ENCODE measurements around the gene TMEM222. TPM values are rescaled to one million over a fixed set of nuclear protein-coding genes. Genes with fewer than 3 reads are reported as not detected.

Gene TMEM222
- total RNA-seq, 1 donor from 2014 or later = 20.9 TPM

- no peak for DNase-seq (ENCODE audit: low read depth in 2 of 2)
Measured at GRCh38 chr1:27306892-27307761, 14.8 kb upstream of the TMEM222 start.

- no peak for DNase-seq (ENCODE audit: low read depth in 2 of 2)
Measured at GRCh38 chr1:27307874-27308598, 13.9 kb upstream of the TMEM222 start.

- DNase-seq (ENCODE audit: low read depth in 2 of 2) = no peak
Measured at GRCh38 chr1:27314169-27314568, 7.8 kb upstream of the TMEM222 start.

- no peak for DNase-seq (ENCODE audit: low read depth in 2 of 2)
Measured at GRCh38 chr1:27314737-27315136, 7.2 kb upstream of the TMEM222 start.

DNA sequence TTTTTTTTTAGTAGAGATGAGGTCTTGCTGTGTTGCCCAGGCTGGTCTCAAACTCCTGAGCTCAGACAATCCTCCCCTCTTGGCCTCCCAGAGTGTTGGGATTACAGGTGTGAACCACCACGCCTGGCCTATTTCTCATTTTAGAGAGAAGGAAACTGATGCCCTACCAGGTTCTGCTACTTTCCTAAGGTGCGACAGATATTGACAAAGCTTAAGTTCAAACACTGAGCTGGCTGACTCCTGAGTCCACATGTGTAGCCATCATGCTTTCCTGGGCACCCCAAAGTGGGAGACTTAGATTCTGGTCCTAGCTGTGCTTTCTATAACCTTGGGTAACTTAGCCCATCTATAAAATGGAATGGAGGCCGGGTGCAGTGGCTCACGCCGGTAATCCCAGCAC lies 5.1 kb upstream of the TMEM222 start:
- DNase-seq (ENCODE audit: low read depth in 2 of 2) = no peak

GRCh38 chr1:27318136-27318535 lies 3.8 kb upstream of the TMEM222 start:
- DNase-seq (ENCODE audit: low read depth in 2 of 2) = no peak

- DNase-seq (ENCODE audit: low read depth in 2 of 2) = no peak
Measured at GRCh38 chr1:27318596-27318995, 3.4 kb upstream of the TMEM222 start.

- peak in 1 of 2 donors; percentile 11 for DNase-seq (ENCODE audit: low read depth in 2 of 2)
Measured at GRCh38 chr1:27322569-27323240, 742 bp downstream of the TMEM222 start.

GRCh38 chr1:27325286-27325685 lies 3.3 kb downstream of the TMEM222 start:
- DNase-seq (ENCODE audit: low read depth in 2 of 2) = no peak

- DNase-seq (ENCODE audit: low read depth in 2 of 2) = no peak
Measured at GRCh38 chr1:27327964-27328363, 6.0 kb downstream of the TMEM222 start.

DNA sequence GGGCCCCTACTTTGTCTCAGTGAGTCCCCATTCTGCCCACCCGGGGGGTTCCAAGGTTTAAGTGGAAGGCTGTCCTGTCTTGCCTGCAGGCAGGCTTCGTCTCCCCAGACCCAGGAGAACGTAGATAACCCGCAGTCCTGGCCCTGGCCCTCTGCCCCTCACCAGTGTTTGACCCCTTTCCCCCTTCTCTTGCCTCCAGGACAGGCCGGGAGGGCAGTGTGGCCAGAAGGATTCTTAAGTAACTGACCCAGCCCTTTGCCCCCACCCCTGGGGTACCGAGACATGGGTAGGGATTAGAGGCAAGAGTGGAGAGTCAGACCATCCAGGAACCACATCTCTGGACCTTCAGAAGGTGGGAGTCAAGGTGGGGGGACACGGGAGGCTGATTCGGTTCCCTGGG lies 8.8 kb downstream of the TMEM222 start:
- no peak for DNase-seq (ENCODE audit: low read depth in 2 of 2)

GRCh38 chr1:27331426-27331825 lies 9.5 kb downstream of the TMEM222 start:
- no peak for DNase-seq (ENCODE audit: low read depth in 2 of 2)

DNA sequence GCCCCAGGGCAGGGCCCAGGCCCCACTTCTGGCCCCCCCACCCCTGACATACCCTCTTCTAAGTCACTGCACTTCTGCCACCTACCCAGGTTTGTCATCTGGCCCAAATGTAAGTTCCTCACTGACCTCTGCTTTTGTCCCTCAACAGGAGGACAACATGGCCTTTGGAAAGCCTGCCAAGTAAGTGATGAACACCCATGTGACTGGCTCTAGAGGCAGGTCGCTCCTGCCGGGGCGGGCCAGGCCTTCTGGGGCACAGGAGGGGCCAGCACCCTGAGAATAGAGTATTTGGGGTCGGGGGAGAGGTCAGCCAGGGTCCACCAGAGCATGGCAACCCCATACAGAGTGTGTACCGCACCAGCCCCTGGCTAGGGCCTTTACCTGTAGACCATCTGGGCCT lies 10.0 kb downstream of the TMEM222 start:
- DNase-seq (ENCODE audit: low read depth in 2 of 2) = no peak

- peak in 1 of 2 donors; percentile 49 for DNase-seq (ENCODE audit: low read depth in 2 of 2)
Measured at GRCh38 chr1:27332536-27333281, 10.7 kb downstream of the TMEM222 start.

DNA sequence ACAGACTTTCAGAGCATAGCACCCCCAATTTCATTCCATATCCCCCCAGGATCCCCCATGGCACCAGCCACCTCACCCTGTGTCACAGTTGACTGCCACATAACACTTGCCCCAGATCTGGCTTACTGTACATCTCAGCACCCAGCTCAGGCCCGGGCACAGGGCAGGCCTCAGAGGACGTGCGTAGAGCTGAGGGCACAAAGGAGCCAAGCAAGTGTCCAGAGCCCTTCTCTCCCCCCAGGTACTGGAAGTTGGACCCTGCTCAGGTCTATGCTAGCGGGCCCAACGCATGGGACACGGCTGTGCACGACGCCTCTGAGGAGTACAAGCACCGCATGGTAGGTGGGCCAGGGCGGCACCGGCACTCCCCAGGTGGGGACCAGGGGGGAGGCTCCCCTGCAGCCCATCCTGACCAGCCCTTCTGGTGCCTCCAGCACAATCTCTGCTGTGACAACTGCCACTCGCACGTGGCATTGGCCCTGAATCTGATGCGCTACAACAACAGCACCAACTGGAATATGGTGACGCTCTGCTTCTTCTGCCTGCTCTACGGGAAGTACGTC lies 11.8 kb downstream of the TMEM222 start:
- DNase-seq (ENCODE audit: low read depth in 2 of 2) = no peak

GRCh38 chr1:27335506-27336422 lies 13.8 kb downstream of the TMEM222 start:
- DNase-seq (ENCODE audit: low read depth in 2 of 2) = no peak

GRCh38 chr1:27336756-27337155 lies 14.8 kb downstream of the TMEM222 start:
- DNase-seq (ENCODE audit: low read depth in 2 of 2) = no peak

GRCh38 chr1:27338751-27339150 lies 16.8 kb downstream of the TMEM222 start:
- no peak for DNase-seq (ENCODE audit: low read depth in 2 of 2)

DNA sequence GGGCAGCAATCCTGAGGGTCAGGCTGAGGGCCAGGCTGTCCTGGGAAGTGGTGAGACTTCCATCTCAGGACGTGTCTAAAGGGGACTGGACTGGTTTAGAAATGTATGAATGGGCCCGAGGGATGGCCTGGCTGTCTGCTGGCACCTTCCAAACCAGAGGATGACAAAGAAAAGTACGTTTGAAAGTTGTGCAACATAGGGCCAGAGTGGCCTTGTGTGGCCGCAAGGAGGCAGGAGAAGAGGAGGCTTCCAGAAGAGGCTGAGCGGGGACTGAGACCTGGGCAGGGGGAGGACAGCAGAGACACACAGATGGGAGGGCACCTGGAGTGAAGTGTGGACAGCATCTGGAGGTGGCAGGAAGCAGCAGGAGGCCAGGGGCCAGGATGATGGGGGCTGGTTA lies 17.2 kb downstream of the TMEM222 start:
- no peak for DNase-seq (ENCODE audit: low read depth in 2 of 2)
